Measurements from ENCODE around the gene CEP57.

GRCh38 chr11:95794086-95794485 is 3.8 kb downstream of the CEP57 start:
- TF ChIP-seq CTCF (conservative IDR thresholded peaks at IDR 0.05; ENCODE audit: low read depth, low read length) (no peak), EZH2 (IDR thresholded peaks at IDR 0.05; ENCODE audit: borderline replicate concordance, low read depth, low read length, poor library complexity, severe bottlenecking) (no peak)

All from A673 (cell line).